ENCODE results near the gene MYRIP. TPM values are rescaled to one million over a fixed set of nuclear protein-coding genes. Genes with fewer than 3 reads are reported as not detected.

The MYRIP gene
- total and polyA plus RNA-seq, 8 donors: 1.4 to 11.2 (median 7.8) TPM

- intact Hi-C loops (cut with DNase I): loop anchor here in 2 of 3 donors (10.0 kb wide), 1 partner anchor 445 kb away; no protein-coding TSS in a partner anchor
- no peaks in the 10 kb centered on the region for H3K9me3 ChIP-seq
- DNase-seq: no peak
- H3K4me1 ChIP-seq: no peaks in the 10 kb centered on the region
- no peak for ATAC-seq
- no peak overlapping the region for H3K27ac ChIP-seq
- no peaks in the 10 kb centered on the region for H3K27me3 ChIP-seq
- H3K4me3 ChIP-seq: no peak overlapping the region
- no peaks in the 10 kb centered on the region for H3K36me3 ChIP-seq
- FAIRE-seq: no peak
- TF ChIP-seq CTCF (IDR thresholded peaks at IDR 0.05): no peak
- WGBS, 2 donors: 87 to 89% methylated on average over 5 of the region's 5 CpGs
Observed at GRCh38 chr3:40169983-40170382, 360.6 kb downstream of the MYRIP start.

GRCh38 chr3:40170395-40170794 lies 361.0 kb downstream of the MYRIP start:
- FAIRE-seq (no peak), DNase-seq (no peak), ATAC-seq (no peak)
- Histone ChIP-seq H3K27me3 (no peaks in the 10 kb centered on the region), H3K4me3 (no peak overlapping the region), H3K27ac (no peak overlapping the region), H3K36me3 (no peaks in the 10 kb centered on the region), H3K9me3 (no peaks in the 10 kb centered on the region), H3K4me1 (no peaks in the 10 kb centered on the region)
- intact Hi-C loops (cut with DNase I): loop anchor here in 2 of 3 donors (10.0 kb wide), 1 partner anchor 446 kb away; no protein-coding TSS in a partner anchor
- no peak for TF ChIP-seq CTCF (IDR thresholded peaks at IDR 0.05)
- WGBS, 2 donors: 90 to 94% methylated on average over 1 of the region's 1 CpG

GRCh38 chr3:40172560-40172959 lies 363.2 kb downstream of the MYRIP start:
- Histone ChIP-seq H3K27ac (no peak overlapping the region), H3K4me1 (no peaks in the 10 kb centered on the region), H3K4me3 (no peak overlapping the region), H3K27me3 (no peaks in the 10 kb centered on the region), H3K36me3 (no peaks in the 10 kb centered on the region), H3K9me3 (no peaks in the 10 kb centered on the region)
- intact Hi-C loops (cut with DNase I): loop anchor here in 2 of 3 donors (10.0 kb wide), 1 partner anchor 448 kb away; no protein-coding TSS in a partner anchor
- FAIRE-seq: no peak
- 64 to 82% methylated on average over 1 of the region's 1 CpG for WGBS, 2 donors
- no peak for TF ChIP-seq CTCF (IDR thresholded peaks at IDR 0.05)
- no peak for ATAC-seq
- no peak for DNase-seq

GRCh38 chr3:40173227-40173721 lies 363.9 kb downstream of the MYRIP start:
- intact Hi-C loops (cut with DNase I): loop anchor here in 2 of 3 donors (10.0 kb wide), 1 partner anchor 448 kb away; no protein-coding TSS in a partner anchor
- 77 to 85% methylated on average over 7 of the region's 7 CpGs for WGBS, 2 donors
- no peaks in the 10 kb centered on the region for H3K36me3 ChIP-seq
- FAIRE-seq (no peak), ATAC-seq (no peak), DNase-seq (no peak)
- H3K4me3 ChIP-seq: no peak overlapping the region
- no peaks in the 10 kb centered on the region for H3K4me1 ChIP-seq
- TF ChIP-seq CTCF (IDR thresholded peaks at IDR 0.05): no peak
- no peaks in the 10 kb centered on the region for H3K27me3 ChIP-seq
- H3K27ac ChIP-seq: no peak overlapping the region
- H3K9me3 ChIP-seq: no peaks in the 10 kb centered on the region

GRCh38 chr3:40178012-40178594 lies 368.7 kb downstream of the MYRIP start:
- H3K36me3 ChIP-seq: no peaks in the 10 kb centered on the region
- ATAC-seq (no peak), FAIRE-seq (no peak), DNase-seq (no peak)
- no peaks in the 10 kb centered on the region for H3K4me1 ChIP-seq
- no peak overlapping the region for H3K27ac ChIP-seq
- no peak overlapping the region for H3K4me3 ChIP-seq
- no peaks in the 10 kb centered on the region for H3K27me3 ChIP-seq
- intact Hi-C loops (cut with DNase I): loop anchor here in 2 of 3 donors (10.0 kb wide), 1 partner anchor 453 kb away; no protein-coding TSS in a partner anchor
- WGBS, 2 donors: 79 to 80% methylated on average over 6 of the region's 6 CpGs
- H3K9me3 ChIP-seq: no peaks in the 10 kb centered on the region
- TF ChIP-seq CTCF (IDR thresholded peaks at IDR 0.05): no peak

All from pancreas (tissue), 10 donors.